AG04449 (cell line): ENCODE data around the gene SFPQ.

ENCODE experiments used
- CTCF ChIA-PET: fragments of 350-600 bp; formaldehyde crosslinking; extraction: SDS; loops from one replicate; lab custom pipeline; 2021; ENCODE audit warnings: antibody characterized with exemption; lab: Yijun Ruan, JAX
- POLR2A ChIA-PET: fragments of 400-600, 350-600 bp; formaldehyde crosslinking; extraction: SDS; loops from one replicate; lab custom pipeline; 2020; ENCODE audit warnings: antibody characterized with exemption, inconsistent platforms; lab: Yijun Ruan, JAX
- DNase-seq: peaks from one replicate; pipeline ENCODE4 v3.0.0-alpha.2; 2010; ENCODE audit warnings: low read depth, low spot score
- H3K4me3 ChIP-seq: 2 replicates; pipeline ENCODE4 v1.5.1; 2011; ENCODE audit warnings: low read depth, mild to moderate bottlenecking, control low read depth, low read length
- CTCF ChIP-seq: IDR thresholded peaks from one replicate; pipeline ENCODE4 v1.5.1; 2011; ENCODE audit warnings: mild to moderate bottlenecking, moderate library complexity, low read length, control low read depth, inconsistent platforms; ENCODE audit not compliant: insufficient read depth; ENCODE audit errors: missing control alignments

Gene SFPQ

GRCh38 chr1:35188578-35189392 is 4.2 kb downstream of the SFPQ start:
- TF ChIP-seq CTCF, result no peak
- no peak for DNase-seq
- POLR2A ChIA-PET, result interaction anchor here (1.0 kb wide), 1 partner anchor 7 kb away, joined by 3 read pairs; no protein-coding TSS in a partner anchor
- CTCF ChIA-PET, result interaction anchor here (0.6 kb wide), 1 partner anchor 180 kb away, joined by 3 read pairs; no protein-coding TSS in a partner anchor
- peak overlapping the region; percentile 98 for H3K4me3 ChIP-seq

GRCh38 chr1:35187816-35188342 is 5.1 kb downstream of the SFPQ start:
- H3K4me3 ChIP-seq, result no peak overlapping the region
- no peak for DNase-seq
- CTCF ChIA-PET, result interaction anchor here (0.6 kb wide), 1 partner anchor 181 kb away, joined by 3 read pairs; no protein-coding TSS in a partner anchor
- TF ChIP-seq CTCF, result no peak
- POLR2A ChIA-PET, result no interaction called here

GRCh38 chr1:35186239-35186638 is 6.7 kb downstream of the SFPQ start:
- POLR2A ChIA-PET, result no interaction called here

GRCh38 chr1:35185200-35185599 is 7.7 kb downstream of the SFPQ start:
- no peak for TF ChIP-seq CTCF
- DNase-seq, result no peak
- ChIA-PET CTCF (interaction anchor here (1.1 to 1.3 kb wide), 2 partner anchors 10 to 325 kb away, joined by 3 read pairs; partner anchors contain the start of gene SMIM12), POLR2A (no interaction called here)
- H3K4me3 ChIP-seq, result no peak overlapping the region

More at GRCh38 chr1:35186239-35186638, 6.7 kb downstream of the SFPQ start:
- CTCF ChIA-PET, result interaction anchor here (0.6 to 1.3 kb wide), 4 partner anchors 11 to 326 kb away, joined by 3 read pairs; partner anchors contain the start of gene SMIM12
- DNase-seq, result no peak
- no peak overlapping the region for H3K4me3 ChIP-seq
- TF ChIP-seq CTCF, result no peak

GRCh38 chr1:35184495-35185199 is 8.3 kb downstream of the SFPQ start:
- no peak for DNase-seq
- CTCF ChIA-PET, result no interaction called here
- no peak overlapping the region for H3K4me3 ChIP-seq
- POLR2A ChIA-PET, result no interaction called here
- no peak for TF ChIP-seq CTCF
